ENCODE measurements around the gene SYT2. TPM values are rescaled to one million over a fixed set of nuclear protein-coding genes. Genes with fewer than 3 reads are reported as not detected.

Gene SYT2
- polyA plus RNA-seq, 1 experiment: not detected

DNA sequence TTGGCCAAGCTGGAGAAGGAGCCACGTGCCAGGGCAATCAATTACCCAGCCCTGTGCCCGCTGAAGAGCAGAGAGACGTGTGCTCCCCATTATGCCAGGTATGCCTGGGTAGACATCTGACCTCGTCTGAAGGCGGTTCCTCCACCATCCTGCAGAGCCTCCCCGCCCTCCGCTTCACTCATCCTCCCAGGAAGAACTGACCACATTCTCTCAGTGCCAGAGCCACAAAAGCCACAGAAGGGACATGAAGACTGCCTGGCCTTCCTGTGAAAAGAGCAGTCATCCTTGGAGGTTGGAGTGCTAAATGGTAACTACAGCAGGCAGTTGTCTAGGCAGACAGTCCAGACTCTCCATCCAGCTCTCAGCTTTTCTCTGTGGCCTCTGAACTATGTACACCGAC is 12.0 kb downstream of the SYT2 start:
- DNase-seq (ENCODE audit: low read depth): no peak
- CTCF ChIA-PET: no interaction called here
- TF ChIP-seq, protein P1, sequence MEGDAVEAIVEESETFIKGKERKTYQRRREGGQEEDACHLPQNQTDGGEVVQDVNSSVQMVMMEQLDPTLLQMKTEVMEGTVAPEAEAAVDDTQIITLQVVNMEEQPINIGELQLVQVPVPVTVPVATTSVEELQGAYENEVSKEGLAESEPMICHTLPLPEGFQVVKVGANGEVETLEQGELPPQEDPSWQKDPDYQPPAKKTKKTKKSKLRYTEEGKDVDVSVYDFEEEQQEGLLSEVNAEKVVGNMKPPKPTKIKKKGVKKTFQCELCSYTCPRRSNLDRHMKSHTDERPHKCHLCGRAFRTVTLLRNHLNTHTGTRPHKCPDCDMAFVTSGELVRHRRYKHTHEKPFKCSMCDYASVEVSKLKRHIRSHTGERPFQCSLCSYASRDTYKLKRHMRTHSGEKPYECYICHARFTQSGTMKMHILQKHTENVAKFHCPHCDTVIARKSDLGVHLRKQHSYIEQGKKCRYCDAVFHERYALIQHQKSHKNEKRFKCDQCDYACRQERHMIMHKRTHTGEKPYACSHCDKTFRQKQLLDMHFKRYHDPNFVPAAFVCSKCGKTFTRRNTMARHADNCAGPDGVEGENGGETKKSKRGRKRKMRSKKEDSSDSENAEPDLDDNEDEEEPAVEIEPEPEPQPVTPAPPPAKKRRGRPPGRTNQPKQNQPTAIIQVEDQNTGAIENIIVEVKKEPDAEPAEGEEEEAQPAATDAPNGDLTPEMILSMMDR (IDR thresholded peaks at IDR 0.05; ENCODE audit: insufficient read depth, low read depth, low read length): no peak
- Histone ChIP-seq H3K4me3 (ENCODE audit: low read depth, low read length) (no peak overlapping the region), H3K27me3 (ENCODE audit: control insufficient read depth, insufficient read depth, low read length) (peaks cover 15% of the 10 kb centered on the region), H3K36me3 (ENCODE audit: control insufficient read depth, insufficient read depth, low read length) (no peaks in the 10 kb centered on the region)
- POLR2A ChIA-PET: no interaction called here

- H3K4me3 ChIP-seq (ENCODE audit: low read depth, low read length): no peak overlapping the region
- no peaks in the 10 kb centered on the region for H3K36me3 ChIP-seq (ENCODE audit: control insufficient read depth, insufficient read depth, low read length)
- peaks cover 14% of the 10 kb centered on the region for H3K27me3 ChIP-seq (ENCODE audit: control insufficient read depth, insufficient read depth, low read length)
- DNase-seq (ENCODE audit: low read depth): no peak
- TF ChIP-seq, protein P1 (IDR thresholded peaks at IDR 0.05; ENCODE audit: insufficient read depth, low read depth, low read length): no peak
- POLR2A ChIA-PET: no interaction called here
- CTCF ChIA-PET: interaction anchor here (1.1 kb wide), 1 partner anchor 19 kb away, joined by 3 read pairs; no protein-coding TSS in a partner anchor
These were observed 13.2 kb downstream of the SYT2 start for GRCh38 chr1:202697038-202697437.

GRCh38 chr1:202694314-202694713 is 15.9 kb downstream of the SYT2 start:
- Histone ChIP-seq H3K4me3 (ENCODE audit: low read depth, low read length) (no peak overlapping the region), H3K36me3 (ENCODE audit: control insufficient read depth, insufficient read depth, low read length) (no peaks in the 10 kb centered on the region), H3K27me3 (ENCODE audit: control insufficient read depth, insufficient read depth, low read length) (peaks cover 10% of the 10 kb centered on the region)
- ChIA-PET CTCF (no interaction called here), POLR2A (no interaction called here)
- no peak for DNase-seq (ENCODE audit: low read depth)
- TF ChIP-seq, protein P1 (IDR thresholded peaks at IDR 0.05; ENCODE audit: insufficient read depth, low read depth, low read length): no peak

- ChIA-PET CTCF (interaction anchor here (0.9 to 2.0 kb wide), 4 partner anchors 7 to 36 kb away, joined by 3 to 4 read pairs (median 4); no protein-coding TSS in a partner anchor), POLR2A (no interaction called here)
- H3K4me3 ChIP-seq (ENCODE audit: low read depth, low read length): no peak overlapping the region
- TF ChIP-seq, protein P1 (IDR thresholded peaks at IDR 0.05; ENCODE audit: insufficient read depth, low read depth, low read length): peak; percentile 43
- DNase-seq (ENCODE audit: low read depth): no peak
- H3K36me3 ChIP-seq (ENCODE audit: control insufficient read depth, insufficient read depth, low read length): no peaks in the 10 kb centered on the region
- H3K27me3 ChIP-seq (ENCODE audit: control insufficient read depth, insufficient read depth, low read length): peaks cover 14% of the 10 kb centered on the region
These were observed 17.2 kb downstream of the SYT2 start for GRCh38 chr1:202692959-202693555.

- DNase-seq (ENCODE audit: low read depth): no peak
- Histone ChIP-seq H3K36me3 (ENCODE audit: control insufficient read depth, insufficient read depth, low read length) (no peaks in the 10 kb centered on the region), H3K4me3 (ENCODE audit: low read depth, low read length) (no peak overlapping the region), H3K27me3 (ENCODE audit: control insufficient read depth, insufficient read depth, low read length) (peaks cover 12% of the 10 kb centered on the region)
- ChIA-PET POLR2A (no interaction called here), CTCF (interaction anchor here (0.6 to 2.0 kb wide), 2 partner anchors 9 to 376 kb away, joined by 3 to 4 read pairs; no protein-coding TSS in a partner anchor)
- TF ChIP-seq, protein P1 (IDR thresholded peaks at IDR 0.05; ENCODE audit: insufficient read depth, low read depth, low read length): no peak
These were observed 18.4 kb downstream of the SYT2 start for GRCh38 chr1:202691816-202692215.

Data from BJ (cell line).